Neural cell (in vitro differentiated cells): Measurements from ENCODE around the gene CRB2. TPM values are rescaled to one million over a fixed set of nuclear protein-coding genes. Genes with fewer than 3 reads are reported as not detected.

ENCODE experiments used
- H2AFZ ChIP-seq: fragments of 200-600, 300-800 bp; sonication (generic), shearing (Covaris generic); 2 replicates; pipeline ENCODE4 v1.6.0; 2014; ENCODE audit warnings: low read depth, mild to moderate bottlenecking, antibody characterized with exemption, low read length, moderate library complexity
- H3F3A ChIP-seq: fragments of 200-600 bp; shearing (Covaris generic); 2 replicates; pipeline ENCODE4 v1.6.1; 2016; ENCODE audit warnings: mild to moderate bottlenecking, moderate library complexity, mixed read lengths, antibody characterized with exemption, low read length; ENCODE audit not compliant: insufficient read depth, poor library complexity, severe bottlenecking
- H3K27ac ChIP-seq: fragments of 200-600, 300-800 bp; sonication (generic), shearing (Covaris generic); 2 replicates; pipeline ENCODE4 v1.5.1; 2014; ENCODE audit warnings: mild to moderate bottlenecking, low read length, moderate library complexity
- H3K27me3 ChIP-seq: fragments of 300-800, 200-600 bp; sonication (generic), shearing (Covaris generic); 2 replicates; pipeline ENCODE4 v1.6.0; 2014; ENCODE audit warnings: mild to moderate bottlenecking, low read depth, low read length, moderate library complexity; ENCODE audit not compliant: insufficient read depth
- H3K36me3 ChIP-seq: fragments of 300-800, 200-600 bp; sonication (generic), shearing (Covaris generic); 2 replicates; pipeline ENCODE4 v1.5.1; 2014; ENCODE audit warnings: mild to moderate bottlenecking, antibody characterized with exemption, low read length, moderate library complexity; ENCODE audit not compliant: insufficient read depth
- H3K4me2 ChIP-seq: fragments of 300-800, 200-600 bp; sonication (generic), shearing (Covaris generic); 2 replicates; pipeline ENCODE4 v1.6.0; 2014; ENCODE audit warnings: mild to moderate bottlenecking, low read length
- H3K4me3 ChIP-seq: fragments of 300-800, 200-600 bp; sonication (generic), shearing (Covaris generic); 2 replicates; pipeline ENCODE4 v1.5.1; 2014; ENCODE audit warnings: mild to moderate bottlenecking, low read length, moderate library complexity
- H3K79me2 ChIP-seq: fragments of 200-600 bp; shearing (Covaris generic); replicated peaks from 2 replicates; pipeline ENCODE4 v1.6.0; 2014; ENCODE audit warnings: mild to moderate bottlenecking, low read length, moderate library complexity; ENCODE audit not compliant: insufficient read depth
- H3K9ac ChIP-seq: fragments of 300-800, 200-600 bp; sonication (generic), shearing (Covaris generic); 2 replicates; pipeline ENCODE4 v1.6.1; 2016; ENCODE audit warnings: mild to moderate bottlenecking, low read length, mixed read lengths
- H3K9me2 ChIP-seq: fragments of 200-600 bp; shearing (Covaris generic); 2 replicates; pipeline ENCODE4 v1.6.1; 2016; ENCODE audit warnings: mild to moderate bottlenecking, low read length, mixed read lengths; ENCODE audit not compliant: insufficient read depth
- H3K9me3 ChIP-seq: fragments of 200-600, 300-800 bp; sonication (generic), shearing (Covaris generic); 2 replicates; pipeline ENCODE4 v1.6.1; 2016; ENCODE audit warnings: mild to moderate bottlenecking, mixed run types, low read length, moderate library complexity, mixed read lengths
- H4K20me1 ChIP-seq: fragments of 200-600 bp; shearing (Covaris generic); 2 replicates; pipeline ENCODE4 v1.6.1; 2016; ENCODE audit warnings: mild to moderate bottlenecking, mixed run types; ENCODE audit not compliant: insufficient read depth
- EP300 ChIP-seq: fragments of 450-650 bp; conservative IDR thresholded peaks from 2 replicates; pipeline ENCODE4 v1.6.1; 2014; ENCODE audit warnings: antibody characterized with exemption, mild to moderate bottlenecking, moderate library complexity; ENCODE audit not compliant: poor library complexity, severe bottlenecking
- EZH2 ChIP-seq: fragments of 200-600, 300-800 bp; shearing (Covaris generic), sonication (generic); IDR thresholded peaks from 2 replicates; pipeline ENCODE4 v1.6.1; 2014; ENCODE audit warnings: antibody characterized with exemption, low read length, borderline replicate concordance, mild to moderate bottlenecking; ENCODE audit not compliant: insufficient read depth, poor library complexity, severe bottlenecking
- MXI1 ChIP-seq: fragments of 450-650 bp; conservative IDR thresholded peaks from 2 replicates; pipeline ENCODE4 v1.6.1; 2014; ENCODE audit warnings: antibody characterized with exemption, mild to moderate bottlenecking; ENCODE audit not compliant: poor library complexity, severe bottlenecking
- POLR2AphosphoS5 ChIP-seq: IDR thresholded peaks from 2 replicates; pipeline ENCODE4 v1.6.1; 2012
- RAD21 ChIP-seq: fragments of 450-650 bp; conservative IDR thresholded peaks from 2 replicates; pipeline ENCODE4 v1.6.1; 2014; ENCODE audit warnings: antibody characterized with exemption, mild to moderate bottlenecking, moderate library complexity
- SMC3 ChIP-seq: fragments of 450-650 bp; conservative IDR thresholded peaks from 2 replicates; pipeline ENCODE4 v1.6.1; 2014; ENCODE audit warnings: antibody characterized with exemption, mild to moderate bottlenecking, moderate library complexity; ENCODE audit not compliant: poor library complexity
- TAF1 ChIP-seq: IDR thresholded peaks from 2 replicates; pipeline ENCODE4 v1.6.1; 2012; ENCODE audit warnings: low read depth
- polyA plus RNA-seq: library from polyadenylated mRNA; depleted of rRNA; stranded (reverse); fragments of >200 nt; gene quantifications from 2 replicates; pipeline ENCODE4 v1.2.3, GENCODE V29; 2014
- TF ChIP-seq, protein P1 (sequence below): fragments of 450-650 bp; IDR thresholded peaks from 2 replicates; pipeline ENCODE4 v1.5.1; 2014; ENCODE audit warnings: antibody characterized with exemption, mild to moderate bottlenecking, moderate library complexity; ENCODE audit not compliant: poor library complexity, severe bottlenecking
- TF ChIP-seq, protein P2 (sequence below): IDR thresholded peaks from 2 replicates; pipeline ENCODE4 v1.6.1; 2012; ENCODE audit warnings: borderline replicate concordance

The CRB2 gene
- polyA plus RNA-seq, 1 donor from 2014 or later, result 0.32 TPM

DNA sequence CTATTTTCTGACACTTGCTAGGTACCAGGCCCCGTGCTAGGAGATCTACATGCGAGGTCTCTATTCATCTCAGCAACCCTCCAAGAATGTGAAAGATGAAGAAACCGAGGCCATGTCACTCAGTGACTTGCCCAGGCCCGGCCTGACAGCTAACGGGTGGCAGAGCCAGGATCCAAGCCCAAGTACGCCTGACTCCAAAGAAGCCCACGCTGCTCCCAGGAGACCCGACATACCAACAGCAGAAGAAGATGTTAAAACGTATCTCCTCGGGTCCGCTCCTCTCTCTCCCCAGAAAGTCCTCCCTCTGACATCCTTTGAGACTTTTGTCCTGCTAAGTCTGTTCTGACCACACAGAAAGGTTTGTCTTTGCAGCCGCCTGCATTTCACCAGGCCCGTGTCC lies 65.2 kb downstream of the CRB2 start:
- Histone ChIP-seq H3K9ac (no peak overlapping the region), H3K9me2 (no peaks in the 10 kb centered on the region), H3K27ac (no peak overlapping the region), H4K20me1 (no peaks in the 10 kb centered on the region), H3K36me3 (no peaks in the 10 kb centered on the region), H3K9me3 (no peaks in the 10 kb centered on the region), H3K4me3 (no peak overlapping the region), H3F3A (no peaks in the 10 kb centered on the region), H2AFZ (no peak overlapping the region), H3K27me3 (no peaks in the 10 kb centered on the region), H3K4me2 (no peak overlapping the region), H3K79me2 (no peaks in the 10 kb centered on the region)
- TF ChIP-seq, protein P1, sequence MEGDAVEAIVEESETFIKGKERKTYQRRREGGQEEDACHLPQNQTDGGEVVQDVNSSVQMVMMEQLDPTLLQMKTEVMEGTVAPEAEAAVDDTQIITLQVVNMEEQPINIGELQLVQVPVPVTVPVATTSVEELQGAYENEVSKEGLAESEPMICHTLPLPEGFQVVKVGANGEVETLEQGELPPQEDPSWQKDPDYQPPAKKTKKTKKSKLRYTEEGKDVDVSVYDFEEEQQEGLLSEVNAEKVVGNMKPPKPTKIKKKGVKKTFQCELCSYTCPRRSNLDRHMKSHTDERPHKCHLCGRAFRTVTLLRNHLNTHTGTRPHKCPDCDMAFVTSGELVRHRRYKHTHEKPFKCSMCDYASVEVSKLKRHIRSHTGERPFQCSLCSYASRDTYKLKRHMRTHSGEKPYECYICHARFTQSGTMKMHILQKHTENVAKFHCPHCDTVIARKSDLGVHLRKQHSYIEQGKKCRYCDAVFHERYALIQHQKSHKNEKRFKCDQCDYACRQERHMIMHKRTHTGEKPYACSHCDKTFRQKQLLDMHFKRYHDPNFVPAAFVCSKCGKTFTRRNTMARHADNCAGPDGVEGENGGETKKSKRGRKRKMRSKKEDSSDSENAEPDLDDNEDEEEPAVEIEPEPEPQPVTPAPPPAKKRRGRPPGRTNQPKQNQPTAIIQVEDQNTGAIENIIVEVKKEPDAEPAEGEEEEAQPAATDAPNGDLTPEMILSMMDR, result no peak
- TF ChIP-seq, protein P2, sequence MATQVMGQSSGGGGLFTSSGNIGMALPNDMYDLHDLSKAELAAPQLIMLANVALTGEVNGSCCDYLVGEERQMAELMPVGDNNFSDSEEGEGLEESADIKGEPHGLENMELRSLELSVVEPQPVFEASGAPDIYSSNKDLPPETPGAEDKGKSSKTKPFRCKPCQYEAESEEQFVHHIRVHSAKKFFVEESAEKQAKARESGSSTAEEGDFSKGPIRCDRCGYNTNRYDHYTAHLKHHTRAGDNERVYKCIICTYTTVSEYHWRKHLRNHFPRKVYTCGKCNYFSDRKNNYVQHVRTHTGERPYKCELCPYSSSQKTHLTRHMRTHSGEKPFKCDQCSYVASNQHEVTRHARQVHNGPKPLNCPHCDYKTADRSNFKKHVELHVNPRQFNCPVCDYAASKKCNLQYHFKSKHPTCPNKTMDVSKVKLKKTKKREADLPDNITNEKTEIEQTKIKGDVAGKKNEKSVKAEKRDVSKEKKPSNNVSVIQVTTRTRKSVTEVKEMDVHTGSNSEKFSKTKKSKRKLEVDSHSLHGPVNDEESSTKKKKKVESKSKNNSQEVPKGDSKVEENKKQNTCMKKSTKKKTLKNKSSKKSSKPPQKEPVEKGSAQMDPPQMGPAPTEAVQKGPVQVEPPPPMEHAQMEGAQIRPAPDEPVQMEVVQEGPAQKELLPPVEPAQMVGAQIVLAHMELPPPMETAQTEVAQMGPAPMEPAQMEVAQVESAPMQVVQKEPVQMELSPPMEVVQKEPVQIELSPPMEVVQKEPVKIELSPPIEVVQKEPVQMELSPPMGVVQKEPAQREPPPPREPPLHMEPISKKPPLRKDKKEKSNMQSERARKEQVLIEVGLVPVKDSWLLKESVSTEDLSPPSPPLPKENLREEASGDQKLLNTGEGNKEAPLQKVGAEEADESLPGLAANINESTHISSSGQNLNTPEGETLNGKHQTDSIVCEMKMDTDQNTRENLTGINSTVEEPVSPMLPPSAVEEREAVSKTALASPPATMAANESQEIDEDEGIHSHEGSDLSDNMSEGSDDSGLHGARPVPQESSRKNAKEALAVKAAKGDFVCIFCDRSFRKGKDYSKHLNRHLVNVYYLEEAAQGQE, result no peak
- TF ChIP-seq MXI1, result no peak
- TF ChIP-seq EZH2, result no peak
- no peak for TF ChIP-seq RAD21
- no peak for TF ChIP-seq EP300
- no peak for TF ChIP-seq POLR2AphosphoS5
- TF ChIP-seq SMC3, result no peak
- no peak for TF ChIP-seq TAF1

DNA sequence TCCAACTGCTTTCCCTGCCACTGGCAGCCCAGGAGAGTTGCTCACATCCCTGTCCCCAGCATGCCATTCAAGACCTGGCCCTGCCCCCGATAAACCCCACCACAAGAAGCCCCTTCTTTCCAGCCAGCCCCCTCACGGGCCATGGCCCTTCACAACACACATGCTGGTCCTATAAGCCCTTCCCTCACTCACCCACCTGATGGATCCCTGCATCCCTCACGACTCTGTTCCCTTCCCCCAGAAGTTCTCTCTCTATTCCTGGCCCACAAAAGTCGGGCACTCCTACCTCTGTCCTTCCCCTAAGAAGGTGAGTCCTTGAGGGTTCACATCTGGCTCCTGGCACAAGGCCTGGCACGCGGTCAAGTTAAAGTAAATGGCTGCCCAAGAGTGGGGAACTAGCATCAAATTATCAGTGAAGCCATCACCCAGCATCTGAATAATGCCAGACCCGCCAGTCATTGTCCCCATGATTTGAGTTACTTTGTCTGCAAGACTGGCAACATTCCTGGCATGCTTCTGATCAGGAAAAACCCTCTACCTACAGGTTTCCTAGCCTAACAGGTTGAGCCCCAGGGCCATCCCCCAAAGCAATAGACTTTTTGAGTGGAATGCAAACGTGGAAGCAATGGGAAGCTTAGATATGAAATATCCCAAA lies 65.9 kb downstream of the CRB2 start:
- H3K79me2 ChIP-seq, result no peaks in the 10 kb centered on the region
- no peaks in the 10 kb centered on the region for H4K20me1 ChIP-seq
- H3K9ac ChIP-seq, result no peak overlapping the region
- H3K4me3 ChIP-seq, result peak overlapping the region; percentile 55
- H3K27ac ChIP-seq, result peak overlapping the region; percentile 23
- H3K4me2 ChIP-seq, result peak overlapping the region; percentile 49
- no peaks in the 10 kb centered on the region for H3K9me3 ChIP-seq
- H3K27me3 ChIP-seq, result no peaks in the 10 kb centered on the region
- H2AFZ ChIP-seq, result no peak overlapping the region
- H3K9me2 ChIP-seq, result no peaks in the 10 kb centered on the region
- H3F3A ChIP-seq, result no peaks in the 10 kb centered on the region
- H3K36me3 ChIP-seq, result no peaks in the 10 kb centered on the region
- TF ChIP-seq, protein P1, result no peak
- no peak for TF ChIP-seq POLR2AphosphoS5
